Trophoblast cell (in vitro differentiated cells and primary cell): ENCODE measurements around the gene PPBP.

Source experiments
- DNase-seq, 2 donors: peaks; one replicate each; pipeline ENCODE4 v3.0.0-alpha.2; 2016
- H2AFZ ChIP-seq: 2 replicates; pipeline ENCODE4 v1.6.1; 2013; ENCODE audit warnings: low read length, moderate library complexity, mild to moderate bottlenecking; ENCODE audit not compliant: insufficient read depth, poor library complexity
- H2AK5ac ChIP-seq: 2 replicates; pipeline ENCODE4 v1.6.1; 2013; ENCODE audit warnings: mild to moderate bottlenecking, low read length
- H2BK120ac ChIP-seq: 2 replicates; pipeline ENCODE4 v1.6.1; 2013; ENCODE audit warnings: low read length, mild to moderate bottlenecking, moderate library complexity; ENCODE audit not compliant: insufficient read depth, poor library complexity
- H2BK12ac ChIP-seq: 2 replicates; pipeline ENCODE4 v1.6.1; 2013; ENCODE audit warnings: mild to moderate bottlenecking, low read length, moderate library complexity
- H2BK5ac ChIP-seq: 2 replicates; pipeline ENCODE4 v1.6.1; 2013; ENCODE audit warnings: low read length, low read depth, moderate library complexity, mild to moderate bottlenecking; ENCODE audit not compliant: poor library complexity
- H3K14ac ChIP-seq: 2 replicates; pipeline ENCODE4 v1.6.1; 2013; ENCODE audit warnings: mild to moderate bottlenecking, low read length
- H3K18ac ChIP-seq: 2 replicates; pipeline ENCODE4 v1.6.1; 2013; ENCODE audit warnings: mild to moderate bottlenecking, low read length
- H3K23ac ChIP-seq: 2 replicates; pipeline ENCODE4 v1.6.1; 2013; ENCODE audit warnings: low read length
- H3K27ac ChIP-seq: 2 replicates; pipeline ENCODE4 v1.5.1; 2013; ENCODE audit warnings: low read depth, mild to moderate bottlenecking, inconsistent platforms, low read length, moderate library complexity
- H3K27me3 ChIP-seq: 2 replicates; pipeline ENCODE4 v1.6.1; 2013; ENCODE audit warnings: inconsistent platforms, mild to moderate bottlenecking, low read length, moderate library complexity; ENCODE audit not compliant: insufficient read depth
- H3K36me3 ChIP-seq, 2 experiments: 1 replicate in 1 of 2; 2 replicates in 1 of 2; pipeline ENCODE4 v1.6.1; 2013; ENCODE audit warnings: low read length in 2 of 2, mild to moderate bottlenecking in 2 of 2, moderate library complexity in 1 of 2; ENCODE audit not compliant: insufficient read depth in 2 of 2, control insufficient read depth in 1 of 2
- H3K4ac ChIP-seq: 2 replicates; pipeline ENCODE4 v1.6.1; 2013; ENCODE audit warnings: low read depth, mild to moderate bottlenecking, low read length, moderate library complexity
- H3K4me1 ChIP-seq, 2 experiments: 1 replicate in 1 of 2; 2 replicates in 1 of 2; pipeline ENCODE4 v1.6.1; 2013; ENCODE audit warnings: low read length in 2 of 2, mild to moderate bottlenecking in 2 of 2, moderate library complexity in 1 of 2; ENCODE audit not compliant: insufficient read depth in 2 of 2, control insufficient read depth in 1 of 2
- H3K4me2 ChIP-seq: 2 replicates; pipeline ENCODE4 v1.6.1; 2013; ENCODE audit warnings: inconsistent platforms, mild to moderate bottlenecking, low read length, moderate library complexity
- H3K4me3 ChIP-seq: 2 replicates; pipeline ENCODE4 v1.5.1; 2013; ENCODE audit warnings: mild to moderate bottlenecking, low read depth, low read length, inconsistent platforms
- H3K79me1 ChIP-seq: one replicate; pipeline ENCODE4 v1.6.1; 2013; ENCODE audit warnings: low read length
- H3K79me2 ChIP-seq: 2 replicates; pipeline ENCODE4 v1.6.1; 2013; ENCODE audit warnings: low read length, mild to moderate bottlenecking; ENCODE audit not compliant: control insufficient read depth, insufficient read depth, poor library complexity
- H3K9ac ChIP-seq: 2 replicates; pipeline ENCODE4 v1.6.1; 2013; ENCODE audit warnings: mild to moderate bottlenecking, low read length
- H3K9me3 ChIP-seq: 2 replicates; pipeline ENCODE4 v1.6.1; 2013; ENCODE audit warnings: low read depth, mild to moderate bottlenecking, control low read depth, inconsistent platforms, low read length; ENCODE audit not compliant: insufficient read depth
- H4K12ac ChIP-seq: 2 replicates; pipeline ENCODE4 v1.6.1; 2013; ENCODE audit warnings: low read depth, mild to moderate bottlenecking, low read length, moderate library complexity
- H4K8ac ChIP-seq: 2 replicates; pipeline ENCODE4 v1.6.1; 2013; ENCODE audit warnings: low read depth, mild to moderate bottlenecking, low read length, moderate library complexity
- H4K91ac ChIP-seq: one replicate; pipeline ENCODE4 v1.6.1; 2013; ENCODE audit warnings: low read depth, mild to moderate bottlenecking, low read length, moderate library complexity
- WGBS: extraction: QIAGEN DNeasy Blood & Tissue Kit; methylation state at CpG from one replicate; pipeline ENCODE4 v1.1.7; 2013; ENCODE audit warnings: missing lambda C conversion rate; ENCODE audit not compliant: insufficient read length, insufficient coverage; ENCODE audit errors: extremely low coverage; 5-methylcytosine and 5-hydroxymethylcytosine counted together

The PPBP gene

DNA sequence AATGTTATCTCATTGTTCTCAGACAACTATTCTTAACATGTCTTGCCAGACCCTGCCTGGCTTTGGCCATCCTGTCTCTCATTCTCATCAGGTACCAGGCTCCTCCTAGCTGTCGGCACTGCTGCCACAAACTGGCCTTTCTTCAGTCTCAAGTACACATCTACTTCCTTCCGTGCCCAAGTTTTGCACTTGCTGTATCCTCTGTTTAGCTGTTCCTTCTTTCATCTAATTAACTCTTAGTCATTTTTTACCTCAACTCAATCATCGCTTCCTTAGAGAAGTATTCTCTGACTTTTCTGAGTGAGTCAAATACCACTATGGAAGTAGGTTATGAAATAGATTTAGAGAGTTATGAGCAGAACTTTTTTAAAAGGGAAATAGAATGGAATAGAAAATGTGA, 30.8 kb upstream of the PPBP start:
- Histone ChIP-seq H4K8ac (no peak overlapping the region), H3K4me2 (no peak overlapping the region), H3K4me3 (no peak overlapping the region), H3K4me1 (no peaks in the 10 kb centered on the region), H2BK12ac (no peak overlapping the region), H2BK5ac (no peak overlapping the region), H2BK120ac (no peak overlapping the region), H3K23ac (no peak overlapping the region), H3K9ac (no peak overlapping the region), H3K4ac (no peak overlapping the region), H3K79me2 (no peaks in the 10 kb centered on the region), H3K27me3 (no peaks in the 10 kb centered on the region), H3K18ac (no peak overlapping the region), H4K91ac (no peak overlapping the region), H4K12ac (no peak overlapping the region), H2AFZ (no peak overlapping the region), H3K79me1 (no peaks in the 10 kb centered on the region), H3K36me3 (no peaks in the 10 kb centered on the region), H2AK5ac (no peak overlapping the region), H3K9me3 (no peaks in the 10 kb centered on the region), H3K27ac (no peak overlapping the region), H3K14ac (no peak overlapping the region)
- DNase-seq = peak in 1 of 2 donors; percentile 24
- WGBS = no CpG with 5 or more reads among the region's 3 CpGs

DNA sequence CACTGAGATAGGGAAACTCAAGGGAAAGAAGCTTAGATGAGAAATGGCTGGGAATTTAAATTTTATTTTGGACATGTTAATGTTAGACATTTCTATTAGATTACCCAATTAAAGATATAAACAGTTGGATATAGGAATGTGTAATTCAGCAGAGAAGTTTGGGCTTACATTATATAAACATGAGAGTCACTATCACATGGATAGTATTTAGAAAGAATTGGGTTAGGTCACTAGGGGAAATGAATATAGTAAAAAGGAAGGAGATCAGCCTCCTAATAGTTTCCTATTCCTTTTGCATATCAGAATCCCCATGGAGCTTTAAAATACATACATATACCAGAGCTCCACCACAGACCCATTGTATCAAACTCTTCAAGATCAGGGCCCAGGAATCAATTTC, 30.1 kb upstream of the PPBP start:
- Histone ChIP-seq H3K23ac (no peak overlapping the region), H2BK120ac (no peak overlapping the region), H4K8ac (no peak overlapping the region), H2BK5ac (no peak overlapping the region), H3K9me3 (no peaks in the 10 kb centered on the region), H2BK12ac (no peak overlapping the region), H3K18ac (no peak overlapping the region), H2AFZ (no peak overlapping the region), H3K14ac (no peak overlapping the region), H3K4me1 (no peaks in the 10 kb centered on the region), H3K4me3 (no peak overlapping the region), H2AK5ac (no peak overlapping the region), H3K36me3 (no peaks in the 10 kb centered on the region), H3K27me3 (no peaks in the 10 kb centered on the region), H3K4ac (no peak overlapping the region), H3K79me2 (no peaks in the 10 kb centered on the region), H3K79me1 (no peaks in the 10 kb centered on the region), H4K12ac (no peak overlapping the region), H4K91ac (no peak overlapping the region), H3K4me2 (no peak overlapping the region), H3K9ac (no peak overlapping the region), H3K27ac (no peak overlapping the region)
- no peak for DNase-seq

DNA sequence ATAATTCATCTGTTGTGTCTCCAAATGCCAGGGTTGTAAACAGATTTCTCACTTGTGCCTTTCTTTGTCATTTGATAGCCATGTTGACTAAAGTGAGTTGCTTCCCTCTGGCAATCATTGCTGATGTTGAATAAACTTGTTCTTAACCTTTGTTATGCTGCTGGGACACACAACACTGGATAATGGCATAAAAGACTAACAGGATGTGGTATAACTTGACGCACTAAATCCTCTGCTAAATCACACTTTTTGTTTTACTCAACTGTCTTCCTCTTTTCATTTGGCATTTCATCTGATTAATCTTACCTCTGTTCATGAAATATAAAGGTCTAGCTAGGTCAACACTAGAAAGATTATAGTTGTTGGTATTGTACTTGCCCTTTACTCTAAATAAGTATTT, 28.1 kb upstream of the PPBP start:
- Histone ChIP-seq H3K9me3 (no peaks in the 10 kb centered on the region), H4K8ac (no peak overlapping the region), H3K79me1 (no peaks in the 10 kb centered on the region), H3K79me2 (no peaks in the 10 kb centered on the region), H3K18ac (no peak overlapping the region), H2BK12ac (no peak overlapping the region), H3K4ac (no peak overlapping the region), H2BK5ac (no peak overlapping the region), H3K36me3 (no peaks in the 10 kb centered on the region), H4K12ac (no peak overlapping the region), H3K9ac (no peak overlapping the region), H3K14ac (no peak overlapping the region), H3K23ac (no peak overlapping the region), H2AK5ac (no peak overlapping the region), H3K4me1 (no peaks in the 10 kb centered on the region), H4K91ac (no peak overlapping the region), H3K4me2 (no peak overlapping the region), H3K27ac (no peak overlapping the region), H3K4me3 (no peak overlapping the region), H3K27me3 (no peaks in the 10 kb centered on the region), H2BK120ac (no peak overlapping the region), H2AFZ (no peak overlapping the region)
- DNase-seq = no peak
- no CpG with 5 or more reads among the region's 1 CpG for WGBS

DNA sequence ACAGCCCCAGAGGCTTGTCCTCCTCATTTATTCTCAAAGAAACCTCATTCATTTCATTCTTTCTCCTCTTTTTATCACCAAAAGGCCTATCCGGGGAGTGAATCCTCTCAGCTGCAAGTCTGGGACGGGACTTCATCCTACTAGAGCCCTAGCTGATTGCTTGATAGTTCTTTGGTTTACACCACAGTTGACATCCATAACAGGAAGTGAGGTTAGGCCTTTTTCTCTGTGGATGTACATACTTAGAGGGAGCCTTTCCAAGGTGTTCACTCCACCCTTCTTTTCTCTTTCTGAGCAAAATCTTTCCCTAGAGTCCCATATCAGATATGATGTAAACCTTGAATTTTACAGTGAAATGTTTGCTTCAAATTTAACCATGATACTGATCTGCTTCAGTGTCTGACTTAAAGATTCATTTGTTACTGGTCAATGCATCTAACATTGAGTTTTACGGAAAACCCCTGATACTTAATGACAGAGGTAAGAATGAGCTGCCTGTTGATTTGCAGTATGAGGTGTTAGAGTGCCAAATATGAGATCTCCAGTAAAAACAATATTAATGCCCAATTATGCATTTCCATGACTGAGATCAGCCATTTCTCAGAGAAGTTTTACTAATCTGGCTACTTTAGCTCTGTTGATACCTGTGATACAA, 27.3 kb upstream of the PPBP start:
- H2AK5ac ChIP-seq = no peak overlapping the region
- H3K79me1 ChIP-seq = no peaks in the 10 kb centered on the region
- WGBS = no CpG with 5 or more reads among the region's 3 CpGs
- no peak overlapping the region for H2BK120ac ChIP-seq
- no peak overlapping the region for H3K4ac ChIP-seq
- no peak overlapping the region for H3K23ac ChIP-seq
- H3K27ac ChIP-seq = no peak overlapping the region
- no peak overlapping the region for H3K9ac ChIP-seq
- H3K79me2 ChIP-seq = no peaks in the 10 kb centered on the region
- H3K4me3 ChIP-seq = no peak overlapping the region
- no peak overlapping the region for H4K8ac ChIP-seq
- no peak overlapping the region for H3K14ac ChIP-seq
- H3K4me1 ChIP-seq = no peaks in the 10 kb centered on the region
- H4K12ac ChIP-seq = no peak overlapping the region
- no peaks in the 10 kb centered on the region for H3K36me3 ChIP-seq
- H4K91ac ChIP-seq = no peak overlapping the region
- H3K4me2 ChIP-seq = no peak overlapping the region
- H2BK12ac ChIP-seq = no peak overlapping the region
- H2BK5ac ChIP-seq = no peak overlapping the region
- H3K18ac ChIP-seq = no peak overlapping the region
- no peak for DNase-seq
- no peak overlapping the region for H2AFZ ChIP-seq
- H3K27me3 ChIP-seq = no peaks in the 10 kb centered on the region
- no peaks in the 10 kb centered on the region for H3K9me3 ChIP-seq
